GM19240 (cell line): ENCODE data around the gene C13orf46.

Experiments
- DNase-seq: peaks from one replicate; pipeline ENCODE4 v3.0.0; 2011; ENCODE audit warnings: low spot score; ENCODE audit not compliant: insufficient read length

Gene C13orf46

GRCh38 chr13:113939944-113940297 lies 34.0 kb downstream of the C13orf46 start:
- DNase-seq, result no peak

- DNase-seq, result no peak
These were observed 34.5 kb downstream of the C13orf46 start for GRCh38 chr13:113939129-113939943.

GRCh38 chr13:113938716-113939115 lies 35.2 kb downstream of the C13orf46 start:
- no peak for DNase-seq

GRCh38 chr13:113938246-113938645 lies 35.6 kb downstream of the C13orf46 start:
- no peak for DNase-seq

GRCh38 chr13:113937527-113938180 lies 36.2 kb downstream of the C13orf46 start:
- DNase-seq, result no peak

- no peak for DNase-seq
These were observed 36.8 kb downstream of the C13orf46 start for GRCh38 chr13:113937073-113937472.

- no peak for DNase-seq
These were observed 37.5 kb downstream of the C13orf46 start for GRCh38 chr13:113936166-113936965.

- DNase-seq, result no peak
These were observed 38.7 kb downstream of the C13orf46 start for GRCh38 chr13:113935001-113935844.

- DNase-seq, result no peak
These were observed 39.3 kb downstream of the C13orf46 start for GRCh38 chr13:113934576-113934975.

GRCh38 chr13:113933901-113934300 lies 40.0 kb downstream of the C13orf46 start:
- DNase-seq, result no peak

- no peak for DNase-seq
These were observed 41.9 kb downstream of the C13orf46 start for GRCh38 chr13:113931841-113932459.

- no peak for DNase-seq
These were observed 42.9 kb downstream of the C13orf46 start for GRCh38 chr13:113930671-113931637.

- DNase-seq, result no peak
These were observed 44.0 kb downstream of the C13orf46 start for GRCh38 chr13:113929628-113930615.

- DNase-seq, result no peak
These were observed 44.9 kb downstream of the C13orf46 start for GRCh38 chr13:113928685-113929627.

- DNase-seq, result no peak
These were observed 46.0 kb downstream of the C13orf46 start for GRCh38 chr13:113927661-113928581.
